Thyroid gland (tissue), 4 donors: ENCODE results near the gene ANKRD6.

Source experiments
- POLR2A ChIP-seq, 2 donors: fragments of 450-650 bp; IDR thresholded peaks; one replicate each; pipeline ENCODE4 v1.6.1; 2017; ENCODE audit warnings: antibody characterized with exemption in 2 of 2, mild to moderate bottlenecking in 2 of 2, moderate library complexity in 1 of 2
- TF ChIP-seq, protein P1 (sequence below), 6 experiments: fragments of 200-600 bp in 3 of 6; fragments of 450-650 bp in 3 of 6; sonication (generic) in 3 of 6; IDR thresholded peaks; one replicate each; pipeline ENCODE4 v1.5.1; 2016 to 2019; ENCODE audit warnings: antibody characterized with exemption in 6 of 6, mild to moderate bottlenecking in 2 of 6, inconsistent platforms in 1 of 6, moderate library complexity in 1 of 6

GRCh38 chr6:89596484-89596883 lies 163.5 kb downstream of the ANKRD6 start:
- TF ChIP-seq, protein P1, sequence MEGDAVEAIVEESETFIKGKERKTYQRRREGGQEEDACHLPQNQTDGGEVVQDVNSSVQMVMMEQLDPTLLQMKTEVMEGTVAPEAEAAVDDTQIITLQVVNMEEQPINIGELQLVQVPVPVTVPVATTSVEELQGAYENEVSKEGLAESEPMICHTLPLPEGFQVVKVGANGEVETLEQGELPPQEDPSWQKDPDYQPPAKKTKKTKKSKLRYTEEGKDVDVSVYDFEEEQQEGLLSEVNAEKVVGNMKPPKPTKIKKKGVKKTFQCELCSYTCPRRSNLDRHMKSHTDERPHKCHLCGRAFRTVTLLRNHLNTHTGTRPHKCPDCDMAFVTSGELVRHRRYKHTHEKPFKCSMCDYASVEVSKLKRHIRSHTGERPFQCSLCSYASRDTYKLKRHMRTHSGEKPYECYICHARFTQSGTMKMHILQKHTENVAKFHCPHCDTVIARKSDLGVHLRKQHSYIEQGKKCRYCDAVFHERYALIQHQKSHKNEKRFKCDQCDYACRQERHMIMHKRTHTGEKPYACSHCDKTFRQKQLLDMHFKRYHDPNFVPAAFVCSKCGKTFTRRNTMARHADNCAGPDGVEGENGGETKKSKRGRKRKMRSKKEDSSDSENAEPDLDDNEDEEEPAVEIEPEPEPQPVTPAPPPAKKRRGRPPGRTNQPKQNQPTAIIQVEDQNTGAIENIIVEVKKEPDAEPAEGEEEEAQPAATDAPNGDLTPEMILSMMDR (IDR thresholded peaks at IDR 0.05) = no peak
- no peak for TF ChIP-seq POLR2A (IDR thresholded peaks at IDR 0.05)
